Neural progenitor cell (in vitro differentiated cells): Measurements from ENCODE around the gene TUBB4B. TPM values are rescaled to one million over a fixed set of nuclear protein-coding genes. Genes with fewer than 3 reads are reported as not detected.

Experiments used
- DNase-seq: peaks from one replicate; pipeline ENCODE4 v3.0.0-alpha.2; 2016; ENCODE audit warnings: low spot score
- H2AFZ ChIP-seq: fragments of 200-600 bp; sonication (generic); replicated peaks from 2 replicates; pipeline ENCODE4 v1.6.1; 2016; ENCODE audit warnings: antibody characterized with exemption
- H3F3A ChIP-seq: fragments of 200-600 bp; sonication (generic); 2 replicates; pipeline ENCODE4 v1.6.1; 2016; ENCODE audit warnings: antibody characterized with exemption, low read depth
- H3K27ac ChIP-seq: fragments of 200-600 bp; sonication (generic); 2 replicates; pipeline ENCODE4 v1.5.1; 2016; ENCODE audit warnings: mild to moderate bottlenecking
- H3K27me3 ChIP-seq: fragments of 200-600 bp; sonication (generic); 2 replicates; pipeline ENCODE4 v1.6.1; 2016; ENCODE audit warnings: mild to moderate bottlenecking, moderate library complexity
- H3K36me3 ChIP-seq: fragments of 200-600 bp; sonication (generic); 2 replicates; pipeline ENCODE4 v1.5.1; 2016
- H3K4me1 ChIP-seq: fragments of 200-600 bp; sonication (generic); 2 replicates; pipeline ENCODE4 v1.6.1; 2016; ENCODE audit warnings: mixed run types
- H3K4me2 ChIP-seq: fragments of 200-600 bp; sonication (generic); 2 replicates; pipeline ENCODE4 v1.6.1; 2016
- H3K4me3 ChIP-seq: fragments of 200-600 bp; sonication (generic); 2 replicates; pipeline ENCODE4 v1.5.1; 2016
- H3K79me2 ChIP-seq: fragments of 200-600 bp; sonication (generic); 2 replicates; pipeline ENCODE4 v1.6.1; 2016; ENCODE audit warnings: low read depth
- H3K9ac ChIP-seq: fragments of 200-600 bp; sonication (generic); 2 replicates; pipeline ENCODE4 v1.6.1; 2016
- H3K9me3 ChIP-seq: fragments of 200-600 bp; sonication (generic); 2 replicates; pipeline ENCODE4 v1.5.1; 2016; ENCODE audit warnings: low read depth
- H4K20me1 ChIP-seq: fragments of 200-600 bp; sonication (generic); 2 replicates; pipeline ENCODE4 v1.6.1; 2016; ENCODE audit warnings: low read depth
- H3K27ac Mint-ChIP-seq: 3 replicates; pipeline ENCODE4 v1.8.0; 2021; ENCODE audit warnings: mixed read lengths
- H3K27me3 Mint-ChIP-seq: 2 replicates; pipeline ENCODE4 v1.8.0; 2022; ENCODE audit warnings: low read depth, mild to moderate bottlenecking, inconsistent platforms, moderate library complexity, mixed read lengths; ENCODE audit not compliant: insufficient read depth
- H3K36me3 Mint-ChIP-seq: 3 replicates; pipeline ENCODE4 v1.8.0; 2021; ENCODE audit warnings: mixed read lengths
- H3K4me1 Mint-ChIP-seq: 3 replicates; pipeline ENCODE4 v1.8.0; 2021; ENCODE audit warnings: mixed read lengths
- H3K4me3 Mint-ChIP-seq: 3 replicates; pipeline ENCODE4 v1.8.0; 2021; ENCODE audit warnings: mild to moderate bottlenecking, moderate library complexity, mixed read lengths
- H3K9me3 Mint-ChIP-seq: 3 replicates; pipeline ENCODE4 v1.8.0; 2020; ENCODE audit warnings: mixed read lengths
- EZH2 ChIP-seq: fragments of 200-600 bp; sonication (generic); IDR thresholded peaks from 2 replicates; pipeline ENCODE4 v1.6.1; 2017; ENCODE audit warnings: antibody characterized with exemption, mild to moderate bottlenecking, moderate library complexity
- EZH2phosphoT487 ChIP-seq: fragments of 200-600 bp; sonication (generic); IDR thresholded peaks from 2 replicates; pipeline ENCODE4 v1.6.1; 2017; ENCODE audit warnings: antibody characterized with exemption
- total RNA-seq: library from RNA; depleted of rRNA; stranded (reverse); fragments of >200 nt; gene quantifications from 2 replicates; pipeline ENCODE4 v1.2.3, GENCODE V29; 2015; ENCODE audit warnings: low replicate concordance
- TF ChIP-seq, protein P1 (sequence below): fragments of 200-600 bp; sonication (generic); IDR thresholded peaks from 2 replicates; pipeline ENCODE4 v1.5.1; 2017; ENCODE audit warnings: antibody characterized with exemption, mild to moderate bottlenecking

TUBB4B gene
- total RNA-seq, 1 donor from 2014 or later: 183 TPM

GRCh38 chr9:137218212-137218753 lies 22.8 kb upstream of the TUBB4B start:
- Histone ChIP-seq H3K27ac (no peak overlapping the region), H3K4me1 (peaks cover 13% of the 10 kb centered on the region), H3K79me2 (no peaks in the 10 kb centered on the region), H2AFZ (no peak overlapping the region), H3K9ac (no peak overlapping the region), H3F3A (peaks cover 11% of the 10 kb centered on the region), H3K9me3 (no peaks in the 10 kb centered on the region), H3K4me2 (no peak overlapping the region), H3K36me3 (no peaks in the 10 kb centered on the region), H3K27me3 (peaks cover 25% of the 10 kb centered on the region), H3K4me3 (no peak overlapping the region), H4K20me1 (peaks cover 7% of the 10 kb centered on the region)
- no peak for DNase-seq
- no peak overlapping the region for H3K27ac Mint-ChIP-seq
- no peak overlapping the region for H3K4me3 Mint-ChIP-seq
- no peaks in the 10 kb centered on the region for H3K9me3 Mint-ChIP-seq
- TF ChIP-seq EZH2: no peak
- peaks cover 2% of the 10 kb centered on the region for H3K27me3 Mint-ChIP-seq
- no peaks in the 10 kb centered on the region for H3K4me1 Mint-ChIP-seq
- no peaks in the 10 kb centered on the region for H3K36me3 Mint-ChIP-seq

- Mint-ChIP-seq H3K27me3 (peaks cover 2% of the 10 kb centered on the region), H3K9me3 (no peaks in the 10 kb centered on the region), H3K4me1 (no peaks in the 10 kb centered on the region), H3K4me3 (no peak overlapping the region), H3K27ac (no peak overlapping the region), H3K36me3 (no peaks in the 10 kb centered on the region)
- no peak for TF ChIP-seq EZH2phosphoT487
- TF ChIP-seq EZH2: no peak
- TF ChIP-seq, protein P1, sequence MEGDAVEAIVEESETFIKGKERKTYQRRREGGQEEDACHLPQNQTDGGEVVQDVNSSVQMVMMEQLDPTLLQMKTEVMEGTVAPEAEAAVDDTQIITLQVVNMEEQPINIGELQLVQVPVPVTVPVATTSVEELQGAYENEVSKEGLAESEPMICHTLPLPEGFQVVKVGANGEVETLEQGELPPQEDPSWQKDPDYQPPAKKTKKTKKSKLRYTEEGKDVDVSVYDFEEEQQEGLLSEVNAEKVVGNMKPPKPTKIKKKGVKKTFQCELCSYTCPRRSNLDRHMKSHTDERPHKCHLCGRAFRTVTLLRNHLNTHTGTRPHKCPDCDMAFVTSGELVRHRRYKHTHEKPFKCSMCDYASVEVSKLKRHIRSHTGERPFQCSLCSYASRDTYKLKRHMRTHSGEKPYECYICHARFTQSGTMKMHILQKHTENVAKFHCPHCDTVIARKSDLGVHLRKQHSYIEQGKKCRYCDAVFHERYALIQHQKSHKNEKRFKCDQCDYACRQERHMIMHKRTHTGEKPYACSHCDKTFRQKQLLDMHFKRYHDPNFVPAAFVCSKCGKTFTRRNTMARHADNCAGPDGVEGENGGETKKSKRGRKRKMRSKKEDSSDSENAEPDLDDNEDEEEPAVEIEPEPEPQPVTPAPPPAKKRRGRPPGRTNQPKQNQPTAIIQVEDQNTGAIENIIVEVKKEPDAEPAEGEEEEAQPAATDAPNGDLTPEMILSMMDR: no peak
- peaks cover 7% of the 10 kb centered on the region for H4K20me1 ChIP-seq
- H3K4me3 ChIP-seq: no peak overlapping the region
- no peak overlapping the region for H3K9ac ChIP-seq
- no peaks in the 10 kb centered on the region for H3K36me3 ChIP-seq
- H3K4me1 ChIP-seq: peaks cover 13% of the 10 kb centered on the region
- no peaks in the 10 kb centered on the region for H3K9me3 ChIP-seq
- peaks cover 12% of the 10 kb centered on the region for H3F3A ChIP-seq
- H2AFZ ChIP-seq: no peak overlapping the region
- no peaks in the 10 kb centered on the region for H3K79me2 ChIP-seq
- peaks cover 25% of the 10 kb centered on the region for H3K27me3 ChIP-seq
- no peak overlapping the region for H3K4me2 ChIP-seq
- DNase-seq: no peak
- H3K27ac ChIP-seq: no peak overlapping the region
Measured at GRCh38 chr9:137218754-137219271, 22.3 kb upstream of the TUBB4B start.

DNA sequence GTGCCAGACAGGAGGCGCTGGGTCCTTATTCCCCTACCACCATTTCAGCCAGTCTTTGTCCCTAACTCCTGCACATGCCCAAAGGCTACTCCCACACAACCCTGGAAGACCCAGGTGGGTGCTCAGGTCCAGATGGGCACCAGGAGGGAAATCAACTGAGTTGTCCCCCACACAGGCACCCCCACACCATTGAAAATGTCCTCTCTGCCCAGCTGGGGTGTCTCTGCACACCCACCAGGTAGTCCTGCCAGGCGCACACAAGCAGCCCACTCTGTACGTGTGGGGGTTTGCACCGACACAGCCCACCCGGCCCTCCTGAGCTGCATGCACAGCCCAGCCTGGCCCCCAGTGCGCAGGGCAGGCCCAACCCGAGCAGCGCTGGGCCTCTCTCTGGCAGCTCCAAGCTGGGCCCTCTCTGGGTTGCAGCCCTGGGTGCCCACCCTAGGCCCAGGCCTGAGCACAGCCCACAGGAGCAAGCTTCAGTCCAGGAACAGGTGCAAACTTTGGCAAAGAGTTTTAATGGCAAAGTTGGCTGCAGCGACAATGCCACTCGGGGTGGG lies 21.2 kb upstream of the TUBB4B start:
- Histone ChIP-seq H3K27ac (no peak overlapping the region), H3K4me3 (no peak overlapping the region), H3F3A (peaks cover 12% of the 10 kb centered on the region), H3K79me2 (no peaks in the 10 kb centered on the region), H3K27me3 (peaks cover 25% of the 10 kb centered on the region), H3K9me3 (no peaks in the 10 kb centered on the region), H3K9ac (no peak overlapping the region), H2AFZ (no peak overlapping the region), H4K20me1 (peaks cover 7% of the 10 kb centered on the region), H3K36me3 (no peaks in the 10 kb centered on the region), H3K4me1 (peaks cover 13% of the 10 kb centered on the region), H3K4me2 (no peak overlapping the region)
- Mint-ChIP-seq H3K27me3 (peaks cover 2% of the 10 kb centered on the region), H3K36me3 (no peaks in the 10 kb centered on the region), H3K27ac (no peak overlapping the region), H3K4me3 (peak overlapping the region; percentile 10), H3K4me1 (no peaks in the 10 kb centered on the region), H3K9me3 (no peaks in the 10 kb centered on the region)
- no peak for DNase-seq
- TF ChIP-seq EZH2 (no peak), EZH2phosphoT487 (no peak)
- TF ChIP-seq, protein P1: no peak
